Coronary artery (tissue), 2 donors: Measurements from ENCODE around the gene KRR1.
"Not testable (repeated sequence)": the region's sequence is repeated elsewhere in the genome, so short reads cannot be mapped to it uniquely, and the experiment has no call there.

Source experiments
- DNase-seq: peaks from one replicate; pipeline ENCODE4 v3.0.0-alpha.2; 2017; ENCODE audit warnings: low spot score
- H3K27ac ChIP-seq, 2 donors: fragments of 200-600 bp; sonication (generic); one replicate each; pipeline ENCODE4 v1.5.1; 2016 to 2019
- H3K4me3 ChIP-seq: fragments of 200-600 bp; sonication (generic); 2 replicates; pipeline ENCODE4 v1.5.1; 2016; ENCODE audit warnings: mild to moderate bottlenecking, moderate library complexity
- TF ChIP-seq, protein P1 (sequence below): fragments of 200-600 bp; sonication (generic); IDR thresholded peaks from one replicate; pipeline ENCODE4 v1.5.1; 2019; ENCODE audit warnings: antibody characterized with exemption

The KRR1 gene

DNA sequence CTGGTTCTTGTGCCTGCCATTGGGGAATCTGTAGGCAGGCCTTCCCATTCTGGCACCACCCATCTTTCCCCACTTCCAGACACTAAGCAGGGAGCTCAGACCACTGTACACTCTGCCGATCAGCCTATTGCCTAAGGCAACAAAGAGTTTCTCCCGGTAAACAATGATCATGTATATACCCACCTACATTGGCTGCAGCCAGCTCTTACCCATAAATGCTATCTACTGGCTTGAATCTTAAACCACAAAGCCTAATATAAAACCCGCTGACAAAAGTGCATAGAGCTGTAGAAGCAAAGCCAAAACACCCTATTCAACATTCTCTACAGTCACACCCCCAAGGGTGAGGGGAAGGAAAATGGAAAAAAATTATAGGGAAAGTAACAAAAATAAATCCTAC is 51.7 kb downstream of the KRR1 start:
- no peak overlapping the region for H3K4me3 ChIP-seq
- DNase-seq = no peak
- H3K27ac ChIP-seq = no peak overlapping the region
- TF ChIP-seq, protein P1, sequence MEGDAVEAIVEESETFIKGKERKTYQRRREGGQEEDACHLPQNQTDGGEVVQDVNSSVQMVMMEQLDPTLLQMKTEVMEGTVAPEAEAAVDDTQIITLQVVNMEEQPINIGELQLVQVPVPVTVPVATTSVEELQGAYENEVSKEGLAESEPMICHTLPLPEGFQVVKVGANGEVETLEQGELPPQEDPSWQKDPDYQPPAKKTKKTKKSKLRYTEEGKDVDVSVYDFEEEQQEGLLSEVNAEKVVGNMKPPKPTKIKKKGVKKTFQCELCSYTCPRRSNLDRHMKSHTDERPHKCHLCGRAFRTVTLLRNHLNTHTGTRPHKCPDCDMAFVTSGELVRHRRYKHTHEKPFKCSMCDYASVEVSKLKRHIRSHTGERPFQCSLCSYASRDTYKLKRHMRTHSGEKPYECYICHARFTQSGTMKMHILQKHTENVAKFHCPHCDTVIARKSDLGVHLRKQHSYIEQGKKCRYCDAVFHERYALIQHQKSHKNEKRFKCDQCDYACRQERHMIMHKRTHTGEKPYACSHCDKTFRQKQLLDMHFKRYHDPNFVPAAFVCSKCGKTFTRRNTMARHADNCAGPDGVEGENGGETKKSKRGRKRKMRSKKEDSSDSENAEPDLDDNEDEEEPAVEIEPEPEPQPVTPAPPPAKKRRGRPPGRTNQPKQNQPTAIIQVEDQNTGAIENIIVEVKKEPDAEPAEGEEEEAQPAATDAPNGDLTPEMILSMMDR = no peak

DNA sequence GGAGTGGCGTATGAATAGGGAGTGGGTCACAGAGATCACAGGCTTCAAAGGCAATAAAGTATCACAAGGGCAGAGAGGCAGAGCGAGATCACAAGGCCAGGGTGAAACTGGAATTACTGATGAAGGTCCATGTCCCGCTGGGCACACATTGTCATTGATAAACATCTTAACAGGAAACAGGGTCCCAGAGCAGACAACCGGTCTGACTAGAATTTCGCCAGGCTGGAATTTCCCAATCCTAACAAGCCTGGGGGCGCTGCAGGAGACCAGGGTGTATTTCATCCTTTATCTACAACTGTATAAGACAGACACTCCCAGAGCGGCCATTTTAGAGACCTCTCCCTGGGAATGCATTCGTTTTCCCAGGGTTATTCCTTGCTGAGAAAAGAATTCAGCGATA is 53.5 kb downstream of the KRR1 start:
- not testable (repeated sequence) for DNase-seq, H3K4me3 ChIP-seq, H3K27ac ChIP-seq

DNA sequence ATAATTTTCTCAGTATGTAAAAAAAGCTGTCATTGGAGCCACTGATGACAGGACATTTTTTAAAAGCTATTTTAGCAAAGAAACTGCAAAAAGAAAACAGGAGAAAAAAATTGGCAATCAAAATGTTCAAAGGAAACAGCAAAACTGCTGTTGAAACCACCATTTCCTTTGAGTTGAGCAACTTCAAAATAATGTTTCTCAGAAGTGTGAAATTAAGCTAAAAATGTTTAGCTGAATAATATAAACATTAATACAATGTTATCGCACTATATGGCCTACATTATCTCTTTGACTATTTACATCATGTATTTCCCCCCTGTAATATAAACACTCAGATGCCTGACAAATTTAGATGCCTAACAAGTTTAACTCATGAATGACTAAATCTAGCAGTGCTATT is 54.2 kb downstream of the KRR1 start:
- TF ChIP-seq, protein P1 = no peak
- DNase-seq = no peak
- no peak overlapping the region for H3K27ac ChIP-seq
- H3K4me3 ChIP-seq = no peak overlapping the region

DNA sequence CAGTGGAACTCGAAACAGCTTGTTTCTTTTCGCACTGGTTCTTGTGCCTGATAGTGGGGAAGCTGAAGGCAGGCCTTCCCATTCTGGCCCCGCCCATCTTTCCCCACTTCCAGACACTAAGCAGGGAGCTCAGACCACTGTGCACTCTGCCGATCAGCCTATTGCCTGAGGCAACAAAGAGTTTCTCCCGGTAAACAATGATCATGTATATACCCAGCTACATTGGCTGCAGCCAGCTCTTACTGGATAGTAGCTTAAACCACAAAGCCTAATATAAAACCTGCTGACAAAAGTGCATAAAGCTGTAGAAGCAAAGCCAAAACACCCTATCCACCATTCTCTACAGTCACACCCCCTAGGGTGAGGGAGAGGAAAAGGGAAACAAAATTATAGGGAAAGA is 55.6 kb downstream of the KRR1 start:
- no peak overlapping the region for H3K27ac ChIP-seq
- DNase-seq = no peak
- H3K4me3 ChIP-seq = no peak overlapping the region
- TF ChIP-seq, protein P1 = no peak

DNA sequence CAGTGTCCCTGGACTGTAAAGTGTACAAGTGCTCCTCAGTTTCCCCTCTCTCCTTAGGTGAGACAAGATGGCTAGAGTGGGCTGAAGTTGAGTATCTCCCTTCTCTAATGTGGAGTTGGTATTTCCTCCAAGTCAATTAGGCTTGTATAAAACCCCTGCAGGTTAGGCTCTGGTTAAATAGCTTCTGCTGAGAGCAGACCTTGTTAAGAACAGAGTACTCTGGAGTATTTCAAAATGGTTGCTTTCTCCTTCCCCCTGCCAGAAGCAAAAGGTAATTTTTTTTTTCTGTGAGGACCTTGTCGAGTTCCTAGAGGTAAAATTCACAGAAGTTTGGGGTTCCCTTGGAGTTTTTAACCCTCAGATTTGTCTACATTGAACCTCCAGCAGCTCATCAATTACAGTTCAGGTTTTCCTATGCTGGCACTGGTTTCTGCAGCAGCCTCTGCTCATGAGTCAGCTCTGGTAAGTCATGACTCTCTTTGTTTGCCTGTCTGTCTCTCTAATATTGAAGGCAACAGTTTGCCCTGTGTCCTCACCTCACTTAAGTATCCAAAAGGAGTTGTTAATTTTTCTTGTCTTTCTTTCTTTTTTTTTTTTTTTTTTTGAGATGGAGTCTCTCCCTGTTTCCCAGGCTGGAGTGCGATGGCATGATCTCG is 58.6 kb downstream of the KRR1 start:
- Histone ChIP-seq H3K4me3 (no peak overlapping the region), H3K27ac (no peak overlapping the region)
- DNase-seq = no peak
- TF ChIP-seq, protein P1 = no peak

DNA sequence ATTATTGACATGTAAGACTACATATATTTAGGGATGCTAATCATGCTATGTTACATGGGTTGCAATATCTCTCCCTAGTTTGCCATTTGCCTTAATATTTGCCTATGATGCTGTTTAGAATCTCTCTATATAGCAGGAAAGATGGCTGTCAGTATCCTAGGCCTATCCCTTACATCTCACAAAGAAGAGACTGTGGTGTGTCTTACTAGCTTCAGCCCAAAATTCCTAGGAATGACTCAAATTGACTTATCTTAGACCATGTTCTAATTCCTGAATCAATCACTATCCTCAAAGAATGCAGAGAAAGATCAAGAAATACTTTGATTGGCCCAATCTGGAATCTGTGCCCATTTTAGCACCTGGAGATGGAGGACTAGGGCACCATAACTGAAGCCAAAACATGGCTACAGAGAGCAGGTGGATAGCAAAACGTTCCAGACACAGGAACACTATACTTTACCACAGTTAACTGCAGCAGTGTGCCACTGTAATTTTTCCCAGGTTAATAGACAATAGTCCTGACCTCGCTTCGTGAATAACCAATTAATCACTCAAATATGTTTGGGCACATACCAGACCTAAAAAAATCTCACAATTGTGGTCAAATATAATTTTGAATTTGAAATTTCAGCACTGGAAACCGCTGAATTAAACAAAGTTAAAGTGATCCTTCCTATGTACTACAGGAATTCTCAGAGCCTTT is 63.6 kb downstream of the KRR1 start:
- DNase-seq = no peak
- Histone ChIP-seq H3K27ac (no peak overlapping the region), H3K4me3 (no peak overlapping the region)
- TF ChIP-seq, protein P1 = no peak

DNA sequence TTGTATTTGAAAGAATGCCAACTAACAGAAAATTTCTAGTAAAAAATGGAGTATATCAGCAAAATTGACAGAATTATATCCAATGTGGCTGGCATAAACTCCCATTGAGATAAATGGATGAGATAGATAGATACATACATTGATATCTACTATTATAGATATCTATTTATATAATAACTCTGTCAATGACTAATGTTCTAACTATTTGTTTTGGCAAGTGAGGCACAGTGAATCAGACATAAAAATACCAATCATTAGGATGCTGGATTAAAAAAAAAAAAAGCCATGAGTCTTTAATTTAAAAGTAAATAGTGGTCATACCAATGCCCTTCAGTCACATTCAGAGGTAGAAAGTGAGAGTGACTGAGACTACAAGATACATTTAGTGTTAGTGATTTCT is 64.6 kb downstream of the KRR1 start:
- DNase-seq = no peak
- H3K4me3 ChIP-seq = no peak overlapping the region
- no peak overlapping the region for H3K27ac ChIP-seq
- TF ChIP-seq, protein P1 = no peak

DNA sequence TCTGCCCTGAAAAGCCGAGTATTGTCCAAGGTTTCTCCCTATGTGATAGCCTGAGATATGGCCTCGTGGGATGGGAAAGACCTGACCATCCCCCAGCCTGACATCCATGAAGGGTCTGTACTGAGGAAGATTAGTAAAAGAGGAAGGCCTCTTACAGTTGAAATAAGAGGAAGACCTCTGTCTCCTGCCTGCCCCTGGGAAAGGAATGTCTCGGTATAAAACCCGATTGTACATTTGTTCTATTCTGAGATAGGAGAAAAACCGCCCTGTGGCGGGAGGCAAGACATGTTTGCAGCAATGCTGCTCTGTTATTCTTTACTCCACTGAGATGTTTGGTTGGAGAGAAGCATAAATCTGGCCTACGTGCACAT is 66.3 kb downstream of the KRR1 start:
- H3K27ac ChIP-seq, DNase-seq, H3K4me3 ChIP-seq: not testable (repeated sequence)
